Measurements from ENCODE around the gene TBC1D10A.

GRCh38 chr22:30347255-30347892 is 20.6 kb upstream of the TBC1D10A start:
- TF ChIP-seq CTCF (IDR thresholded peaks at IDR 0.05) (no peak), POLR2AphosphoS5 (IDR thresholded peaks at IDR 0.05; ENCODE audit: insufficient read depth in 1 of 2, low read depth in 1 of 2) (no peak), POLR2A (IDR thresholded peaks at IDR 0.05) (no peak)
